Testis (tissue), 3 donors: ENCODE data around the gene STON2. TPM values are rescaled to one million over a fixed set of nuclear protein-coding genes. Genes with fewer than 3 reads are reported as not detected.
"Not testable (repeated sequence)": the region's sequence is repeated elsewhere in the genome, so short reads cannot be mapped to it uniquely, and the experiment has no call there.

Experiments
- DNase-seq: peaks from one replicate; pipeline ENCODE4 v3.0.0-alpha.2; 2019
- H3K27ac ChIP-seq, 2 donors: fragments of 200-600 bp; sonication (generic); one replicate each; pipeline ENCODE4 v1.5.1; 2019
- H3K27me3 ChIP-seq: fragments of 200-600 bp; sonication (generic); one replicate; pipeline ENCODE4 v1.5.1; 2019
- H3K36me3 ChIP-seq: fragments of 200-600 bp; sonication (generic); one replicate; pipeline ENCODE4 v1.5.1; 2017; ENCODE audit warnings: low read depth; ENCODE audit errors: missing control alignments
- H3K4me1 ChIP-seq: fragments of 200-600 bp; sonication (generic); one replicate; pipeline ENCODE4 v1.5.1; 2019
- H3K4me3 ChIP-seq, 2 donors: fragments of 200-600 bp; sonication (generic); one replicate each; pipeline ENCODE4 v1.5.1; 2017 to 2019
- H3K9me3 ChIP-seq: fragments of 200-600 bp; sonication (generic); one replicate; pipeline ENCODE4 v1.5.1; 2017
- CTCF ChIP-seq, 3 experiments: fragments of 450-650 bp in 2 of 3; fragments of 200-600 bp in 1 of 3; sonication (generic) in 1 of 3; IDR thresholded peaks; one replicate each; pipeline ENCODE4 v1.5.1; 2016 to 2019; ENCODE audit warnings: antibody characterized with exemption in 3 of 3, mild to moderate bottlenecking in 2 of 3, moderate library complexity in 1 of 3
- POLR2A ChIP-seq: fragments of 450-650 bp; IDR thresholded peaks from one replicate; pipeline ENCODE4 v1.6.1; 2017; ENCODE audit warnings: antibody characterized with exemption, mild to moderate bottlenecking, moderate library complexity
- WGBS, 2 donors: methylation state at CpG; one replicate each; pipeline ENCODE4 v1.1.5; 2018; 5-methylcytosine and 5-hydroxymethylcytosine counted together
- intact Hi-C: fragments of 100-400 bp; cut with DNase I; formaldehyde crosslinking; loops from one replicate; pipeline ENCODE4 v1.15.1; 2023; ENCODE audit warnings: low total_unique reads
- polyA plus RNA-seq: library from polyadenylated mRNA; stranded (reverse); fragments of 350-450 nt; fragmentation: Illumina TruSeq; extraction: RNeasy Lipid Tissue Mini Kit (QIAGEN cat#74804); gene quantifications from one replicate; pipeline ENCODE4 v1.2.3, GENCODE V29; 2014; ENCODE audit warnings: low read depth, low replicate concordance; ENCODE audit not compliant: insufficient read depth
- total RNA-seq, 2 donors: library from RNA; depleted of rRNA; stranded (reverse); fragments of >200 nt; gene quantifications; one replicate each; pipeline ENCODE4 v1.2.3, GENCODE V29; 2016

STON2 gene
- total and polyA plus RNA-seq, 3 donors from 2014 or later = 8.3 to 38.5 (median 22.8) TPM

GRCh38 chr14:81235096-81235495 is 165.0 kb downstream of the STON2 start:
- no peak overlapping the region for H3K27ac ChIP-seq
- 51 to 72% methylated on average over 2 of the region's 2 CpGs for WGBS, 2 donors
- no peaks in the 10 kb centered on the region for H3K4me1 ChIP-seq
- no peaks in the 10 kb centered on the region for H3K9me3 ChIP-seq
- intact Hi-C loops = no loop called here
- H3K4me3 ChIP-seq = no peak overlapping the region
- TF ChIP-seq POLR2A = no peak
- no peak for TF ChIP-seq CTCF (IDR thresholded peaks at IDR 0.05)
- DNase-seq = no peak
- no peaks in the 10 kb centered on the region for H3K36me3 ChIP-seq
- H3K27me3 ChIP-seq = no peaks in the 10 kb centered on the region

GRCh38 chr14:81234278-81234677 is 165.8 kb downstream of the STON2 start:
- H3K27me3 ChIP-seq = no peaks in the 10 kb centered on the region
- no peaks in the 10 kb centered on the region for H3K9me3 ChIP-seq
- no peaks in the 10 kb centered on the region for H3K4me1 ChIP-seq
- DNase-seq = no peak
- intact Hi-C loops = no loop called here
- no peak for TF ChIP-seq CTCF (IDR thresholded peaks at IDR 0.05)
- no peak overlapping the region for H3K27ac ChIP-seq
- H3K36me3 ChIP-seq = no peaks in the 10 kb centered on the region
- H3K4me3 ChIP-seq = no peak overlapping the region

- WGBS, 2 donors = 86 to 95% methylated on average over 1 of the region's 1 CpG
- H3K27ac ChIP-seq = no peak overlapping the region
- TF ChIP-seq CTCF (IDR thresholded peaks at IDR 0.05) (no peak), POLR2A (no peak)
- intact Hi-C loops = no loop called here
- no peaks in the 10 kb centered on the region for H3K27me3 ChIP-seq
- H3K4me3 ChIP-seq = no peak overlapping the region
- H3K4me1 ChIP-seq = no peaks in the 10 kb centered on the region
- no peak for DNase-seq
- no peaks in the 10 kb centered on the region for H3K36me3 ChIP-seq
- no peaks in the 10 kb centered on the region for H3K9me3 ChIP-seq
These were observed 166.5 kb downstream of the STON2 start for GRCh38 chr14:81233615-81234014.

GRCh38 chr14:81231540-81231939 is 168.6 kb downstream of the STON2 start:
- no peak for DNase-seq
- H3K9me3 ChIP-seq = no peaks in the 10 kb centered on the region
- TF ChIP-seq CTCF (IDR thresholded peaks at IDR 0.05) (no peak), POLR2A (no peak)
- no peaks in the 10 kb centered on the region for H3K4me1 ChIP-seq
- H3K27me3 ChIP-seq = no peaks in the 10 kb centered on the region
- H3K27ac ChIP-seq = no peak overlapping the region
- intact Hi-C loops = no loop called here
- 87 to 100% methylated on average over 1 of the region's 1 CpG for WGBS, 2 donors
- H3K36me3 ChIP-seq = no peaks in the 10 kb centered on the region
- H3K4me3 ChIP-seq = no peak overlapping the region

GRCh38 chr14:81224222-81224621 is 175.9 kb downstream of the STON2 start:
- intact Hi-C loops = no loop called here
- no peak for DNase-seq

GRCh38 chr14:81223788-81224187 is 176.3 kb downstream of the STON2 start:
- H3K27ac ChIP-seq, H3K4me3 ChIP-seq, H3K27me3 ChIP-seq, H3K36me3 ChIP-seq, H3K9me3 ChIP-seq, DNase-seq, intact Hi-C loops: not testable (repeated sequence)
- H3K4me1 ChIP-seq = peaks cover 15% of the 10 kb centered on the region
- WGBS, 2 donors = 92 to 98% methylated on average over 4 to 7 of the region's 7 CpGs

More at GRCh38 chr14:81224222-81224621, 175.9 kb downstream of the STON2 start:
- Histone ChIP-seq H3K9me3 (no peaks in the 10 kb centered on the region), H3K27ac (no peak overlapping the region), H3K4me1 (peaks cover 15% of the 10 kb centered on the region), H3K4me3 (no peak overlapping the region), H3K36me3 (no peaks in the 10 kb centered on the region), H3K27me3 (no peaks in the 10 kb centered on the region)
- no peak for TF ChIP-seq POLR2A
- no peak for TF ChIP-seq CTCF (IDR thresholded peaks at IDR 0.05)
- 93 to 97% methylated on average over 1 of the region's 1 CpG for WGBS, 2 donors
